GM12878 (cell line): ENCODE measurements around the gene FRMD5. TPM values are rescaled to one million over a fixed set of nuclear protein-coding genes. Genes with fewer than 3 reads are reported as not detected.

ENCODE experiments used
- ATAC-seq: fragments of 200-7000 bp; cut with Tn5 transposase; 3 replicates; pipeline ENCODE4 v1.9.1; 2020; ENCODE audit warnings: mild to moderate bottlenecking, moderate library complexity
- BruUV-seq: library from RNA; stranded (reverse); fragments of 400-500 nt; replicated peaks from 2 replicates; lab custom pipeline; 2021; lab: Mats Ljungman, UMichigan
- CTCF ChIA-PET: fragments of 300-600 bp; sonication (Branson Sonifier 250); formaldehyde crosslinking; extraction: SDS; loops from one replicate; lab custom pipeline; 2021; ENCODE audit warnings: inconsistent platforms; lab: Yijun Ruan, JAX
- POLR2A ChIA-PET: fragments of 350-600 bp; formaldehyde crosslinking; extraction: SDS; loops from one replicate; lab custom pipeline; 2021; ENCODE audit warnings: inconsistent platforms; lab: Charles Lee
- RAD21 ChIA-PET: fragments of 300-600 bp; sonication (Branson Sonifier 250); formaldehyde crosslinking; loops from one replicate; lab custom pipeline; 2023; ENCODE audit warnings: antibody characterized with exemption; ENCODE audit not compliant: unreplicated experiment; lab: Charles Lee
- SMC1A ChIA-PET: fragments of 300-600 bp; sonication (Branson Sonifier 250); formaldehyde crosslinking; loops from one replicate; lab custom pipeline; 2023; ENCODE audit not compliant: unreplicated experiment, uncharacterized antibody; lab: Charles Lee
- DNase-seq: peaks from one replicate; pipeline ENCODE4 v3.0.0-alpha.2; 2011; ENCODE audit warnings: low read depth, low spot score
- FAIRE-seq: peaks from 3 replicates; lab custom pipeline; 2011; peaks lifted over from hg19 to GRCh38; lab: Jason Lieb, UNC
- H2AFZ ChIP-seq: 2 replicates; pipeline ENCODE4 v1.6.0; 2011; ENCODE audit warnings: low read depth, low read length, control low read depth; ENCODE audit not compliant: control insufficient read depth
- H3K27ac ChIP-seq: 2 replicates; pipeline ENCODE4 v1.5.1; 2011; ENCODE audit warnings: control low read depth; ENCODE audit not compliant: control insufficient read depth, insufficient read depth
- H3K27me3 ChIP-seq, 2 experiments: replicated peaks in 1 of 2; 2 replicates each; pipeline versions ENCODE4 v1.6.0 to v1.6.1; 2011; ENCODE audit warnings: low read length in 1 of 2; ENCODE audit not compliant: control insufficient read depth in 2 of 2, insufficient read depth in 2 of 2
- H3K36me3 ChIP-seq, 2 experiments: 2 replicates each; pipeline ENCODE4 v1.5.1; 2011; ENCODE audit warnings: low read length in 1 of 2; ENCODE audit not compliant: control insufficient read depth in 2 of 2, insufficient read depth in 2 of 2
- H3K4me1 ChIP-seq: 2 replicates; pipeline ENCODE4 v1.6.1; 2011; ENCODE audit warnings: mild to moderate bottlenecking, low read length, moderate library complexity, mixed read lengths; ENCODE audit not compliant: control insufficient read depth, insufficient read depth
- H3K4me2 ChIP-seq: 2 replicates; pipeline ENCODE4 v1.6.0; 2011; ENCODE audit warnings: control low read depth; ENCODE audit not compliant: control insufficient read depth, insufficient read depth
- H3K4me3 ChIP-seq: fragments of 200-600 bp; sonication (generic); 2 replicates; pipeline ENCODE4 v1.5.1; 2016
- H3K79me2 ChIP-seq: 2 replicates; pipeline ENCODE4 v1.6.0; 2011; ENCODE audit warnings: low read length; ENCODE audit not compliant: control insufficient read depth, insufficient read depth
- H3K9ac ChIP-seq: 2 replicates; pipeline ENCODE4 v1.8.0; 2011; ENCODE audit warnings: low read length, control low read depth, mixed read lengths; ENCODE audit not compliant: control insufficient read depth, insufficient read depth
- H3K9me3 ChIP-seq: replicated peaks from 3 replicates; pipeline ENCODE4 v1.5.1; 2011; ENCODE audit warnings: mild to moderate bottlenecking, low read length; ENCODE audit not compliant: control insufficient read depth, insufficient read depth
- H4K20me1 ChIP-seq: 2 replicates; pipeline ENCODE4 v1.6.0; 2011; ENCODE audit not compliant: control insufficient read depth, insufficient read depth
- BACH1 ChIP-seq: fragments of 450-650 bp; IDR thresholded peaks from 2 replicates; pipeline ENCODE4 v1.6.1; 2017; ENCODE audit warnings: mild to moderate bottlenecking, borderline replicate concordance
- CEBPB ChIP-seq, 2 experiments: fragments of 150-350 bp in 1 of 2; IDR thresholded peaks; 2 replicates each; pipeline ENCODE4 v1.6.1; 2012 to 2014; ENCODE audit warnings: low read depth in 2 of 2, low read length in 2 of 2, borderline replicate concordance in 1 of 2, inconsistent platforms in 1 of 2
- CHD4 ChIP-seq: fragments of 200-600 bp; sonication (generic); IDR thresholded peaks from 2 replicates; pipeline ENCODE4 v1.6.1; 2016; ENCODE audit warnings: mild to moderate bottlenecking
- ELK1 ChIP-seq: IDR thresholded peaks from 2 replicates; pipeline ENCODE4 v1.6.1; 2012; ENCODE audit warnings: low read depth, low read length, improper control_type of control experiment
- EZH2 ChIP-seq: IDR thresholded peaks from 2 replicates; pipeline ENCODE4 v1.6.1; 2012; ENCODE audit warnings: low read depth, mild to moderate bottlenecking, control low read depth, inconsistent platforms, low read length, borderline replicate concordance; ENCODE audit not compliant: control insufficient read depth
- PAX5 ChIP-seq: IDR thresholded peaks from 2 replicates; pipeline ENCODE4 v1.6.1; 2011; ENCODE audit warnings: low read depth, low read length, borderline replicate concordance
- RAD51 ChIP-seq: fragments of 450-650 bp; IDR thresholded peaks from 2 replicates; pipeline ENCODE4 v1.6.1; 2016; ENCODE audit warnings: moderate library complexity, mild to moderate bottlenecking, inconsistent platforms
- SP1 ChIP-seq: IDR thresholded peaks from one replicate; pipeline ENCODE4 v1.6.1; 2011; ENCODE audit warnings: low read depth, low read length
- WGBS: methylation state at CpG from one replicate; pipeline ENCODE4 v1.1.6; 2016; ENCODE audit warnings: low lambda C conversion rate; ENCODE audit not compliant: insufficient replicate concordance, insufficient coverage; ENCODE audit errors: missing lambda C conversion rate; 5-methylcytosine and 5-hydroxymethylcytosine counted together
- in situ Hi-C: fragments of 300-500 bp; cut with MboI; formaldehyde crosslinking; loops from 9 replicates; pipeline ENCODE4 v1.14.3; 2018; ENCODE audit warnings: mixed read lengths
- intact Hi-C: fragments of 100-400 bp; cut with micrococcal nuclease; formaldehyde crosslinking; loops from one replicate; pipeline ENCODE4 v1.14.2; 2022; ENCODE audit not compliant: unreplicated experiment
- polyA plus RNA-seq, 11 experiments: library from polyadenylated mRNA; depleted of rRNA in 4 of 11; unstranded in 6 of 11; stranded (reverse) in 5 of 11; fragments of >200 nt; fragmentation: Nextera tagmentation in 4 of 11; fragmentation: Illumina TruSeq in 1 of 11; extraction: Ambion mirVana in 4 of 11; extraction: Trizol in 1 of 11; gene quantifications; 1 replicate in 1 of 11; 2 replicates in 10 of 11; pipeline versions ENCODE4 v1.2.1 to v1.2.3, GENCODE V29; 2011 to 2016; ENCODE audit warnings: inconsistent platforms in 2 of 11, missing spikeins in 2 of 11, low read depth in 1 of 11
- total RNA-seq, 4 experiments: library from RNA; depleted of rRNA in 3 of 4; stranded (reverse); fragments of >200 nt in 3 of 4; fragmentation: Illumina TruSeq in 1 of 4; extraction: Trizol in 1 of 4; gene quantifications; 2 replicates each; pipeline versions ENCODE4 v1.2.1 to v1.2.3, GENCODE V29; 2013 to 2021

FRMD5 gene
- total and polyA plus RNA-seq, 10 of the 15 experiments (the other 5 are each of a cell fraction or from before 2014, with no cell fraction given), result 0.26 to 6.4 (median 0.68) TPM; not detected in 1

- in situ Hi-C loops, result no loop called here
- DNase-seq, result no peak
- no TSS peak for BruUV-seq
- no peaks in the 10 kb centered on the region for H4K20me1 ChIP-seq
- CTCF ChIA-PET, result interaction anchor here (1.0 to 1.8 kb wide), 2 partner anchors 15 to 18 kb away, joined by 4 read pairs; no protein-coding TSS in a partner anchor
- peaks cover 16% of the 10 kb centered on the region for H3K4me1 ChIP-seq
- no peak overlapping the region for H3K4me3 ChIP-seq
- RAD21 ChIA-PET, result interaction anchor here (0.6 to 1.0 kb wide), 2 partner anchors 12 to 134 kb away, joined by 3 read pairs; no protein-coding TSS in a partner anchor
- H3K79me2 ChIP-seq, result no peaks in the 10 kb centered on the region
- H3K9ac ChIP-seq, result no peak overlapping the region
- SMC1A ChIA-PET, result interaction anchor here (0.9 to 1.6 kb wide), 3 partner anchors 15 to 180 kb away, joined by 3 read pairs; no protein-coding TSS in a partner anchor
- H3K36me3 ChIP-seq, result no peaks in the 10 kb centered on the region
- WGBS, result 43% methylated on average over 2 of the region's 2 CpGs
- no peak overlapping the region for H2AFZ ChIP-seq
- no peaks in the 10 kb centered on the region; the same call in 2 of the 3 replicates for H3K9me3 ChIP-seq
- no peak for FAIRE-seq
- TF ChIP-seq PAX5 (no peak), EZH2 (no peak), CHD4 (no peak), ELK1 (no peak), SP1 (no peak), BACH1 (no peak), CEBPB (IDR thresholded peaks at IDR 0.05; ENCODE audit: borderline replicate concordance in 1 of 2, low read depth in 2 of 2, low read length in 2 of 2) (no peak), RAD51 (no peak)
- H3K27me3 ChIP-seq, result no peaks in the 10 kb centered on the region
- ATAC-seq, result no peak
- H3K4me2 ChIP-seq, result no peak overlapping the region
- POLR2A ChIA-PET, result no interaction called here
- intact Hi-C loops, result no loop called here
- no peak overlapping the region for H3K27ac ChIP-seq
Observed at GRCh38 chr15:44084770-44085169, 110.3 kb downstream of the FRMD5 start.
